Measurements from ENCODE around the gene TBC1D22B. TPM values are rescaled to one million over a fixed set of nuclear protein-coding genes. Genes with fewer than 3 reads are reported as not detected.

TBC1D22B gene
- total RNA-seq, 4 donors from 2014 or later, result 7.3 to 10.2 (median 8.6) TPM

- Histone ChIP-seq H3K36me3 (no peaks in the 10 kb centered on the region), H3K9me3 (no peaks in the 10 kb centered on the region), H3K4me1 (peaks cover 12 to 26% (median 17%) of the 10 kb centered on the region in 4 donors), H3K27ac (replicated peaks in 1 of 4) (peak within 1 kb of the TSS; percentile 70 to 78 (median 75)), H3K27me3 (no peaks in the 10 kb centered on the region), H3K4me3 (peak within 1 kb of the TSS; percentile 81 to 99 (median 94))
- WGBS, result under 1% methylated on average over 30 of the region's 54 CpGs
- peak; percentile 94 for DNase-seq (ENCODE audit: extremely low spot score)
- intact Hi-C loops (cut with DNase I), result no loop called here
- peak; percentile 79 to 87 for TF ChIP-seq POLR2AphosphoS5 (IDR thresholded peaks at IDR 0.05)
- TF ChIP-seq EP300 (IDR thresholded peaks at IDR 0.05), result no peak
Measured at GRCh38 chr6:37353761-37354525, 96.4 kb downstream of the TBC1D22B start, which contains the start of gene RNF8. Gene RNF8, plus strand, starts transcription at chr6:37353983. Its CDS starts 182 bp downstream, at chr6:37354165.

- no peaks in the 10 kb centered on the region for H3K36me3 ChIP-seq
- peak overlapping the region; percentile 81 to 99 (median 94) for H3K4me3 ChIP-seq
- no peaks in the 10 kb centered on the region for H3K27me3 ChIP-seq
- TF ChIP-seq POLR2A (IDR thresholded peaks at IDR 0.05; ENCODE audit: low read depth) (no peak), CTCF (IDR thresholded peaks at IDR 0.05) (no peak), POLR2AphosphoS5 (IDR thresholded peaks at IDR 0.05) (no peak), EP300 (IDR thresholded peaks at IDR 0.05) (no peak)
- DNase-seq (ENCODE audit: extremely low spot score), result no peak
- H3K4me1 ChIP-seq, result peaks cover 12 to 26% (median 17%) of the 10 kb centered on the region in 4 donors
- intact Hi-C loops (cut with DNase I), result no loop called here
- 4% methylated on average over 37 of the region's 44 CpGs for WGBS
- no peaks in the 10 kb centered on the region for H3K9me3 ChIP-seq
- H3K27ac ChIP-seq (replicated peaks in 1 of 4), result peak overlapping the region; percentile 70 to 78 (median 75)
Measured at GRCh38 chr6:37354526-37355384, 97.2 kb downstream of the TBC1D22B start.

GRCh38 chr6:37357288-37357687 lies 99.7 kb downstream of the TBC1D22B start:
- H3K4me1 ChIP-seq, result peaks cover 12 to 26% (median 17%) of the 10 kb centered on the region in 4 donors
- H3K9me3 ChIP-seq, result no peaks in the 10 kb centered on the region
- no peak overlapping the region for H3K4me3 ChIP-seq
- no peak for TF ChIP-seq POLR2AphosphoS5 (IDR thresholded peaks at IDR 0.05)
- TF ChIP-seq EP300 (IDR thresholded peaks at IDR 0.05), result no peak
- TF ChIP-seq CTCF (IDR thresholded peaks at IDR 0.05), result no peak
- TF ChIP-seq POLR2A (IDR thresholded peaks at IDR 0.05; ENCODE audit: low read depth), result no peak
- WGBS, result 70% methylated on average over 1 of the region's 1 CpG
- H3K27ac ChIP-seq (replicated peaks in 1 of 4), result no peak overlapping the region
- DNase-seq (ENCODE audit: extremely low spot score), result no peak
- no peaks in the 10 kb centered on the region for H3K27me3 ChIP-seq
- intact Hi-C loops (cut with DNase I), result no loop called here
- H3K36me3 ChIP-seq, result peaks cover 4 to 23% (median 15%) of the 10 kb centered on the region in 4 donors

GRCh38 chr6:37357860-37358259 lies 100.3 kb downstream of the TBC1D22B start:
- 92% methylated on average over 2 of the region's 2 CpGs for WGBS

More at GRCh38 chr6:37357860-37358259, 100.3 kb downstream of the TBC1D22B start:
- peaks cover 4 to 29% (median 19%) of the 10 kb centered on the region in 4 donors for H3K36me3 ChIP-seq
- H3K27ac ChIP-seq (replicated peaks in 1 of 4), result no peak overlapping the region
- H3K9me3 ChIP-seq, result no peaks in the 10 kb centered on the region
- H3K4me1 ChIP-seq, result peaks cover 12 to 26% (median 17%) of the 10 kb centered on the region in 4 donors
- H3K4me3 ChIP-seq, result no peak overlapping the region
- intact Hi-C loops (cut with DNase I), result no loop called here
- no peaks in the 10 kb centered on the region for H3K27me3 ChIP-seq
- no peak for DNase-seq (ENCODE audit: extremely low spot score)
- no peak for TF ChIP-seq POLR2AphosphoS5 (IDR thresholded peaks at IDR 0.05)
- no peak for TF ChIP-seq CTCF (IDR thresholded peaks at IDR 0.05)
- no peak for TF ChIP-seq POLR2A (IDR thresholded peaks at IDR 0.05; ENCODE audit: low read depth)
- TF ChIP-seq EP300 (IDR thresholded peaks at IDR 0.05), result no peak
